HEK293 (cell line): ENCODE measurements around the gene MEX3C.

Experiments
- CTCF ChIA-PET: fragments of 350-600 bp; formaldehyde crosslinking; extraction: SDS; loops from one replicate; lab custom pipeline; 2021; ENCODE audit warnings: antibody characterized with exemption; lab: Yijun Ruan, JAX
- POLR2A ChIA-PET: fragments of 300-600 bp; formaldehyde crosslinking; extraction: SDS; loops from one replicate; lab custom pipeline; 2020; ENCODE audit warnings: antibody characterized with exemption, inconsistent platforms; lab: Yijun Ruan, JAX
- H3K27ac ChIP-seq: fragments of 200-500 bp; sonication (Bioruptor generic); 2 replicates; pipeline ENCODE4 v1.5.1; 2014; ENCODE audit warnings: low read depth, low read length, control low read depth, inconsistent platforms; ENCODE audit errors: extremely low read depth
- H3K36me3 ChIP-seq, 2 experiments: fragments of 200-500 bp in 1 of 2; sonication (Bioruptor generic) in 1 of 2; 1 replicate in 1 of 2; 2 replicates in 1 of 2; pipeline ENCODE4 v1.5.1; 2014 to 2017; ENCODE audit warnings: inconsistent platforms in 2 of 2, low read length in 2 of 2; ENCODE audit not compliant: control insufficient read depth in 2 of 2, insufficient read depth in 1 of 2
- H3K4me1 ChIP-seq: fragments of 200-500 bp; sonication (Bioruptor generic); 2 replicates; pipeline ENCODE4 v1.5.1; 2014; ENCODE audit warnings: mild to moderate bottlenecking, low read length, inconsistent platforms; ENCODE audit not compliant: control insufficient read depth, insufficient read depth
- H3K4me3 ChIP-seq: 2 replicates; pipeline ENCODE4 v1.5.1; 2011; ENCODE audit warnings: low read depth, mild to moderate bottlenecking, control low read depth, low read length, moderate library complexity
- H3K9me3 ChIP-seq: fragments of 200-500 bp; sonication (Bioruptor generic); 2 replicates; pipeline ENCODE4 v1.5.1; 2014; ENCODE audit warnings: low read depth, low read length, inconsistent platforms; ENCODE audit not compliant: control insufficient read depth, insufficient read depth
- GFI1B ChIP-seq: fragments of 450-650 bp; formaldehyde crosslinking; IDR thresholded peaks from 2 replicates; pipeline ENCODE4 v1.5.1; 2016; ENCODE audit warnings: missing biosample characterization, missing genetic modification characterization
- IKZF3 ChIP-seq: fragments of 450-650 bp; IDR thresholded peaks from 2 replicates; pipeline ENCODE4 v1.5.0; 2018; ENCODE audit warnings: missing biosample characterization, mild to moderate bottlenecking, missing genetic modification characterization, moderate library complexity
- KLF9 ChIP-seq: fragments of 450-650 bp; formaldehyde crosslinking; IDR thresholded peaks from 2 replicates; pipeline ENCODE4 v1.5.1; 2016; ENCODE audit warnings: missing biosample characterization, missing genetic modification characterization, low read depth
- SCRT2 ChIP-seq: fragments of 450-650 bp; formaldehyde crosslinking; IDR thresholded peaks from 2 replicates; pipeline ENCODE4 v1.5.1; 2016; ENCODE audit warnings: missing biosample characterization, missing genetic modification characterization
- YY1 ChIP-seq: fragments of 450-650 bp; formaldehyde crosslinking; IDR thresholded peaks from 2 replicates; pipeline ENCODE4 v1.5.1; 2018; ENCODE audit warnings: missing biosample characterization, missing genetic modification characterization
- ZBTB8A ChIP-seq: fragments of 450-650 bp; formaldehyde crosslinking; IDR thresholded peaks from 2 replicates; pipeline ENCODE4 v1.5.1; 2016; ENCODE audit warnings: missing biosample characterization, missing genetic modification characterization
- ZFP3 ChIP-seq: fragments of 450-650 bp; formaldehyde crosslinking; IDR thresholded peaks from 2 replicates; pipeline ENCODE4 v1.5.1; 2016; ENCODE audit warnings: low read depth, missing biosample characterization, missing genetic modification characterization
- ZNF266 ChIP-seq: fragments of 450-650 bp; formaldehyde crosslinking; IDR thresholded peaks from 2 replicates; pipeline ENCODE4 v1.5.1; 2016; ENCODE audit warnings: missing biosample characterization, missing genetic modification characterization, low read depth
- ZNF274 ChIP-seq, 2 experiments: fragments of 200-500 bp in 1 of 2; fragments of 450-650 bp in 1 of 2; sonication (Bioruptor generic) in 1 of 2; formaldehyde crosslinking in 1 of 2; IDR thresholded peaks; 2 replicates each; pipeline versions ENCODE4 v1.5.1 to v1.6.1; 2014 to 2016; ENCODE audit warnings: borderline replicate concordance in 1 of 2, inconsistent platforms in 1 of 2, low read length in 1 of 2, missing biosample characterization in 1 of 2, missing genetic modification characterization in 1 of 2
- ZNF404 ChIP-seq: fragments of 450-650 bp; formaldehyde crosslinking; IDR thresholded peaks from 2 replicates; pipeline ENCODE4 v1.5.1; 2017; ENCODE audit warnings: missing biosample characterization, missing genetic modification characterization
- ZNF548 ChIP-seq: fragments of 450-650 bp; formaldehyde crosslinking; IDR thresholded peaks from 2 replicates; pipeline ENCODE4 v1.5.1; 2016; ENCODE audit warnings: missing biosample characterization, missing genetic modification characterization
- ZNF624 ChIP-seq: fragments of 450-650 bp; formaldehyde crosslinking; IDR thresholded peaks from 2 replicates; pipeline ENCODE4 v1.5.1; 2017; ENCODE audit warnings: missing biosample characterization, missing genetic modification characterization
- ZNF747 ChIP-seq: fragments of 450-650 bp; formaldehyde crosslinking; IDR thresholded peaks from 2 replicates; pipeline ENCODE4 v1.5.1; 2016; ENCODE audit warnings: missing biosample characterization, missing genetic modification characterization
- ZNF830 ChIP-seq: fragments of 450-650 bp; IDR thresholded peaks from 2 replicates; pipeline ENCODE4 v1.5.0; 2018; ENCODE audit warnings: missing biosample characterization, missing genetic modification characterization, low read depth, mild to moderate bottlenecking, moderate library complexity
- ZSCAN30 ChIP-seq: fragments of 450-650 bp; IDR thresholded peaks from 2 replicates; pipeline ENCODE4 v1.5.1; 2018; ENCODE audit warnings: missing biosample characterization, mild to moderate bottlenecking, missing genetic modification characterization, moderate library complexity
- TF ChIP-seq, protein P1 (sequence below): IDR thresholded peaks from 2 replicates; pipeline ENCODE4 v1.6.1; 2011; ENCODE audit warnings: mild to moderate bottlenecking, low read depth, low read length, borderline replicate concordance
- TF ChIP-seq, protein P2 (sequence below): fragments of 450-650 bp; formaldehyde crosslinking; IDR thresholded peaks from 2 replicates; pipeline ENCODE4 v1.5.1; 2016; ENCODE audit warnings: missing biosample characterization, missing genetic modification characterization
- TF ChIP-seq, protein P3 (sequence below): fragments of 450-650 bp; formaldehyde crosslinking; IDR thresholded peaks from 2 replicates; pipeline ENCODE4 v1.5.1; 2017; ENCODE audit warnings: missing biosample characterization, missing genetic modification characterization

MEX3C gene

DNA sequence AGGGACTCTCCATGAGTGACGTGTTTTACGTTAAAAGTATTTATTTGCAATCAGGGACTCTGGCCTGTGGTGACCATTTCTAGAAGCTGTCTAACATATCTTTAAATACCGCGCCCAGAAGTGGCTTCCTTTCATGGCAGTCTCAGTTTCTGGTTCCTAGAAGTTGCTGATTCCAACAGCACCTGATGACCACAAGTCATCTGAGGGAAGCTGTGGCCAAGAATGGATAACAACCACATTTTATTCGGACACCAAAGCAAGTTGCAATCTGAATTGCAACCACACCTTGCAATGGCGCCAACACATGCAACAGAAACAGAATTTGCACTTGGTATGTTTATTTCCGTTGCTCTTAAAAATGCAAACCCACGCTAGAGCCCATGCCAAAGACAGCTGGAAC lies 33.1 kb downstream of the MEX3C start:
- TF ChIP-seq KLF9 (tag by site-specific recombination) (no peak), YY1 (no peak), ZFP3 (no peak), ZNF274 (IDR thresholded peaks at IDR 0.05; ENCODE audit: low read length) (no peak), ZNF274 (tag by site-specific recombination; IDR thresholded peaks at IDR 0.05; ENCODE audit: borderline replicate concordance) (no peak), ZNF548 (no peak), ZSCAN30 (tag by site-specific recombination) (no peak)
- ChIA-PET CTCF (no interaction called here), POLR2A (no interaction called here)
- H3K4me1 ChIP-seq: no peaks in the 10 kb centered on the region
- H3K9me3 ChIP-seq: no peaks in the 10 kb centered on the region
- no peak overlapping the region for H3K4me3 ChIP-seq
- no peak overlapping the region for H3K27ac ChIP-seq
- no peaks in the 10 kb centered on the region for H3K36me3 ChIP-seq

DNA sequence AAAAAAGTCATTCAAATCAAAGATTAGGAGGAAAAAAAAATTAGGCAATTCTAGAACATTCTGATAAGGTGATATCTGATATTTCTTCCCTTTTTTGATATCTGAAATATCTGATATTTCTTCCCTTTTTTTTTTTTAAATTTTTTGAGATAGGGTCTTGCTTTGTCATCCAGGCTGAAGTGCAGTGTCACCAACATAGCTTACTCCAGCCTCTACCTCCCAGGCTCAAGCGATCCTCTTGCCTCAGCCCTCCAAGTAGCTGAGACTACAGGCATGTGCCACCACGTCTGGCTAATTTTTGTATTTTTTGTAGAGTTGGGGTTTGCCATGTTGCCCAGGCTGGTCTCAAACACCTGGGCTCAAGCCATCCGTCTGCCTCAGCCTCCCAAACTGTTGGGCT lies 33.9 kb downstream of the MEX3C start:
- H3K36me3 ChIP-seq: no peaks in the 10 kb centered on the region
- no peak for TF ChIP-seq ZNF624 (tag by site-specific recombination)
- TF ChIP-seq, protein P1, sequence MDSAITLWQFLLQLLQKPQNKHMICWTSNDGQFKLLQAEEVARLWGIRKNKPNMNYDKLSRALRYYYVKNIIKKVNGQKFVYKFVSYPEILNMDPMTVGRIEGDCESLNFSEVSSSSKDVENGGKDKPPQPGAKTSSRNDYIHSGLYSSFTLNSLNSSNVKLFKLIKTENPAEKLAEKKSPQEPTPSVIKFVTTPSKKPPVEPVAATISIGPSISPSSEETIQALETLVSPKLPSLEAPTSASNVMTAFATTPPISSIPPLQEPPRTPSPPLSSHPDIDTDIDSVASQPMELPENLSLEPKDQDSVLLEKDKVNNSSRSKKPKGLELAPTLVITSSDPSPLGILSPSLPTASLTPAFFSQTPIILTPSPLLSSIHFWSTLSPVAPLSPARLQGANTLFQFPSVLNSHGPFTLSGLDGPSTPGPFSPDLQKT: no peak
- no peak for TF ChIP-seq IKZF3 (tag by site-specific recombination)
- no peak for TF ChIP-seq ZNF830 (tag by site-specific recombination)
- TF ChIP-seq ZNF404: no peak
- no peak for TF ChIP-seq ZNF266 (tag by site-specific recombination)
- TF ChIP-seq GFI1B: no peak
- no peak for TF ChIP-seq ZBTB8A (tag by site-specific recombination)
- no peak for TF ChIP-seq ZNF747 (tag by site-specific recombination)
- TF ChIP-seq, protein P2, sequence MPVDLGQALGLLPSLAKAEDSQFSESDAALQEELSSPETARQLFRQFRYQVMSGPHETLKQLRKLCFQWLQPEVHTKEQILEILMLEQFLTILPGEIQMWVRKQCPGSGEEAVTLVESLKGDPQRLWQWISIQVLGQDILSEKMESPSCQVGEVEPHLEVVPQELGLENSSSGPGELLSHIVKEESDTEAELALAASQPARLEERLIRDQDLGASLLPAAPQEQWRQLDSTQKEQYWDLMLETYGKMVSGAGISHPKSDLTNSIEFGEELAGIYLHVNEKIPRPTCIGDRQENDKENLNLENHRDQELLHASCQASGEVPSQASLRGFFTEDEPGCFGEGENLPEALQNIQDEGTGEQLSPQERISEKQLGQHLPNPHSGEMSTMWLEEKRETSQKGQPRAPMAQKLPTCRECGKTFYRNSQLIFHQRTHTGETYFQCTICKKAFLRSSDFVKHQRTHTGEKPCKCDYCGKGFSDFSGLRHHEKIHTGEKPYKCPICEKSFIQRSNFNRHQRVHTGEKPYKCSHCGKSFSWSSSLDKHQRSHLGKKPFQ: no peak
- no peak for TF ChIP-seq SCRT2 (tag by site-specific recombination)
- no peaks in the 10 kb centered on the region for H3K9me3 ChIP-seq
- no peak overlapping the region for H3K4me3 ChIP-seq
- no peaks in the 10 kb centered on the region for H3K4me1 ChIP-seq
- no peak overlapping the region for H3K27ac ChIP-seq
- ChIA-PET POLR2A (no interaction called here), CTCF (interaction anchor here (0.7 kb wide), 1 partner anchor 8 kb away, joined by 3 read pairs; no protein-coding TSS in a partner anchor)

DNA sequence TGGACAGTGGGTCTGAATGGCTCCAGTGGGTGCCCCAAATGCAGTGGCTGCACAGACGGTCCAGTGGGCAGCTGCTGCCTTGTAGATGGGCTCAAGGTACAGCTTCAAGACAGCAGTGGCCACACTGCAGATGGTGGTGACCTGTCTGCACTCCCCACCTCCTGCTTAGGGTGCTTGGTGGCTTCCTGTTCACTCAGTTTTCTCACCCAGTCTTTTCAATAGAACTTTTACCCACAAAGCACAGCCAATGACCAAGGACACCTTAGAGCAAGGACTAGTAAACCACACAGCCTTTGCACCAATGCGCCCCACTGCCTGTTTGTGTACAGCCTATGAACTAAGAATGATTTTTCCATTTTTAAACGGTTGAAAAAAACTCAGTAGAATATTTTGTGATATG lies 34.9 kb downstream of the MEX3C start:
- Histone ChIP-seq H3K9me3 (no peaks in the 10 kb centered on the region), H3K27ac (no peak overlapping the region), H3K4me1 (no peaks in the 10 kb centered on the region), H3K36me3 (no peaks in the 10 kb centered on the region), H3K4me3 (no peak overlapping the region)
- CTCF ChIA-PET: no interaction called here
- POLR2A ChIA-PET: no interaction called here
- TF ChIP-seq, protein P3, sequence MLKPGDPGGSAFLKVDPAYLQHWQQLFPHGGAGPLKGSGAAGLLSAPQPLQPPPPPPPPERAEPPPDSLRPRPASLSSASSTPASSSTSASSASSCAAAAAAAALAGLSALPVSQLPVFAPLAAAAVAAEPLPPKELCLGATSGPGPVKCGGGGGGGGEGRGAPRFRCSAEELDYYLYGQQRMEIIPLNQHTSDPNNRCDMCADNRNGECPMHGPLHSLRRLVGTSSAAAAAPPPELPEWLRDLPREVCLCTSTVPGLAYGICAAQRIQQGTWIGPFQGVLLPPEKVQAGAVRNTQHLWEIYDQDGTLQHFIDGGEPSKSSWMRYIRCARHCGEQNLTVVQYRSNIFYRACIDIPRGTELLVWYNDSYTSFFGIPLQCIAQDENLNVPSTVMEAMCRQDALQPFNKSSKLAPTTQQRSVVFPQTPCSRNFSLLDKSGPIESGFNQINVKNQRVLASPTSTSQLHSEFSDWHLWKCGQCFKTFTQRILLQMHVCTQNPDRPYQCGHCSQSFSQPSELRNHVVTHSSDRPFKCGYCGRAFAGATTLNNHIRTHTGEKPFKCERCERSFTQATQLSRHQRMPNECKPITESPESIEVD (tag by site-specific recombination): no peak
